ENCODE measurements around the gene TIMM44. TPM values are rescaled to one million over a fixed set of nuclear protein-coding genes. Genes with fewer than 3 reads are reported as not detected.

The TIMM44 gene
- polyA plus RNA-seq, 1 of the 3 experiments (the other 2 are of a cell fraction): 49.7 TPM

GRCh38 chr19:7883105-7883504 lies 60.4 kb downstream of the TIMM44 start (continued):
- TF ChIP-seq ZBTB33 (IDR thresholded peaks at IDR 0.05; ENCODE audit: borderline replicate concordance, low read depth) (no peak), TAF1 (IDR thresholded peaks at IDR 0.05; ENCODE audit: borderline replicate concordance, low read depth, low read length) (no peak), EP300 (IDR thresholded peaks at IDR 0.05; ENCODE audit: borderline replicate concordance in 1 of 2, low read depth in 1 of 2, low read length in 1 of 2) (no peak), RCOR1 (IDR thresholded peaks at IDR 0.05; ENCODE audit: low read length) (no peak), MAX (IDR thresholded peaks at IDR 0.05; ENCODE audit: low read depth) (no peak), RAD21 (IDR thresholded peaks at IDR 0.05; ENCODE audit: low read length) (no peak), ELF1 (IDR thresholded peaks at IDR 0.05) (no peak), NFIC (IDR thresholded peaks at IDR 0.05; ENCODE audit: borderline replicate concordance) (no peak)

- Histone ChIP-seq H3K4me3 (ENCODE audit: low read depth in 2 of 2, low read length in 1 of 2) (no peak overlapping the region), H4K20me1 (ENCODE audit: insufficient read depth) (no peaks in the 10 kb centered on the region), H3K9ac (no peak overlapping the region), H3K79me2 (ENCODE audit: insufficient read depth) (no peaks in the 10 kb centered on the region), H3K27me3 (ENCODE audit: insufficient read depth) (no peaks in the 10 kb centered on the region; the same call in 1 of the 2 replicates), H3K9me3 (no peaks in the 10 kb centered on the region), H3K27ac (ENCODE audit: low read depth in 2 of 2, low read length in 1 of 2) (no peak overlapping the region), H3K4me1 (ENCODE audit: control insufficient read depth in 1 of 2, insufficient read depth in 2 of 2, low read depth in 1 of 2, low read length in 1 of 2) (no peaks in the 10 kb centered on the region), H2AFZ (ENCODE audit: low read depth) (no peak overlapping the region), H3K9me2 (no peaks in the 10 kb centered on the region), H3K36me3 (replicated peaks in 1 of 2; ENCODE audit: control insufficient read depth in 1 of 2, insufficient read depth in 2 of 2, low read length in 1 of 2) (no peaks in the 10 kb centered on the region), H3F3A (replicated peaks; ENCODE audit: insufficient read depth) (no peaks in the 10 kb centered on the region), H3K4me2 (no peak overlapping the region)
- POLR2A ChIA-PET: no interaction called here
- 39% methylated on average over 3 of the region's 3 CpGs for WGBS (ENCODE audit: low lambda C conversion rate)
- TF ChIP-seq MEF2A (IDR thresholded peaks at IDR 0.05; ENCODE audit: borderline replicate concordance, low read depth): no peak
- TF ChIP-seq RXRA (IDR thresholded peaks at IDR 0.05; ENCODE audit: borderline replicate concordance, low read depth): no peak
- no peak for TF ChIP-seq SIN3A (IDR thresholded peaks at IDR 0.05; ENCODE audit: borderline replicate concordance, low read depth, low read length)
- no peak for TF ChIP-seq MAX (IDR thresholded peaks at IDR 0.05; ENCODE audit: low read depth)
- TF ChIP-seq USF2 (IDR thresholded peaks at IDR 0.05; ENCODE audit: borderline replicate concordance, low read depth, low read length): no peak
- no peak for TF ChIP-seq POLR2AphosphoS5 (IDR thresholded peaks at IDR 0.05; ENCODE audit: low read depth, low read length)
- no peak for TF ChIP-seq GABPA (IDR thresholded peaks at IDR 0.05; ENCODE audit: low read depth)
- TF ChIP-seq MXI1 (IDR thresholded peaks at IDR 0.05; ENCODE audit: low read depth, low read length): no peak
- no peak for TF ChIP-seq TAF1 (IDR thresholded peaks at IDR 0.05; ENCODE audit: borderline replicate concordance, low read depth, low read length)
- no peak for TF ChIP-seq EZH2phosphoT487 (IDR thresholded peaks at IDR 0.05; ENCODE audit: borderline replicate concordance, low read depth)
- TF ChIP-seq RCOR1 (IDR thresholded peaks at IDR 0.05; ENCODE audit: low read length): no peak
- TF ChIP-seq REST (IDR thresholded peaks at IDR 0.05; ENCODE audit: low read depth, low read length): no peak
- no peak for TF ChIP-seq RFX5 (IDR thresholded peaks at IDR 0.05; ENCODE audit: low read length)
- TF ChIP-seq CHD2 (IDR thresholded peaks at IDR 0.05; ENCODE audit: low read length, partially characterized antibody): no peak
- TF ChIP-seq NRF1 (IDR thresholded peaks at IDR 0.05; ENCODE audit: low read depth, low read length): no peak
- no peak for TF ChIP-seq TEAD4 (IDR thresholded peaks at IDR 0.05; ENCODE audit: borderline replicate concordance, insufficient read depth)
- TF ChIP-seq JUND (IDR thresholded peaks at IDR 0.05): no peak
- DNase-seq: no peak
- CTCF ChIA-PET: no interaction called here
These were observed 61.6 kb downstream of the TIMM44 start for GRCh38 chr19:7881910-7882309.

All from SK-N-SH (cell line).